ENCODE data around the gene PPEF2.
"Not testable (repeated sequence)": the region's sequence is repeated elsewhere in the genome, so short reads cannot be mapped to it uniquely, and the experiment has no call there.

The PPEF2 gene

DNA sequence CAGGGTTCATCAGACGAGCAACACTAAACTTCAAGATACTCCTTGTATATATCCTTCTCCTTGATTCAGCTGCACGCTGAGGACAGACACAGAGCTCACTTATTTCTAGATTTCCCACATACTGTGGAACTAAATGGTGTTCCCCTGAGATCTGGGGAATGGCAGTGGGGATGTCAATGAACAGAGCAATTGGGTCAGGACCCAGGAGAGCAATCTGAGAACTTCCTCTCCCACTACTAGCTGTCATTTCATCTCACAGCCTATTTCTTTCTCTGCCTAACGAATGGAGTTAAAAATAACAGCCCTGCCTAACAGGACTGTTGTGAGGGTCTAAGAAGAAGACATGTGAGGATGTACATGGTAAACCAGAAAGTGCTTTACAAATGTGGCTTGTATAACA lies 27.9 kb upstream of the PPEF2 start:
- TF ChIP-seq, protein P1, sequence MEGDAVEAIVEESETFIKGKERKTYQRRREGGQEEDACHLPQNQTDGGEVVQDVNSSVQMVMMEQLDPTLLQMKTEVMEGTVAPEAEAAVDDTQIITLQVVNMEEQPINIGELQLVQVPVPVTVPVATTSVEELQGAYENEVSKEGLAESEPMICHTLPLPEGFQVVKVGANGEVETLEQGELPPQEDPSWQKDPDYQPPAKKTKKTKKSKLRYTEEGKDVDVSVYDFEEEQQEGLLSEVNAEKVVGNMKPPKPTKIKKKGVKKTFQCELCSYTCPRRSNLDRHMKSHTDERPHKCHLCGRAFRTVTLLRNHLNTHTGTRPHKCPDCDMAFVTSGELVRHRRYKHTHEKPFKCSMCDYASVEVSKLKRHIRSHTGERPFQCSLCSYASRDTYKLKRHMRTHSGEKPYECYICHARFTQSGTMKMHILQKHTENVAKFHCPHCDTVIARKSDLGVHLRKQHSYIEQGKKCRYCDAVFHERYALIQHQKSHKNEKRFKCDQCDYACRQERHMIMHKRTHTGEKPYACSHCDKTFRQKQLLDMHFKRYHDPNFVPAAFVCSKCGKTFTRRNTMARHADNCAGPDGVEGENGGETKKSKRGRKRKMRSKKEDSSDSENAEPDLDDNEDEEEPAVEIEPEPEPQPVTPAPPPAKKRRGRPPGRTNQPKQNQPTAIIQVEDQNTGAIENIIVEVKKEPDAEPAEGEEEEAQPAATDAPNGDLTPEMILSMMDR (IDR thresholded peaks at IDR 0.05; ENCODE audit: low read depth, low read length), result no peak
- no peak overlapping the region for H3K4me3 ChIP-seq (ENCODE audit: low read depth, low read length)

DNA sequence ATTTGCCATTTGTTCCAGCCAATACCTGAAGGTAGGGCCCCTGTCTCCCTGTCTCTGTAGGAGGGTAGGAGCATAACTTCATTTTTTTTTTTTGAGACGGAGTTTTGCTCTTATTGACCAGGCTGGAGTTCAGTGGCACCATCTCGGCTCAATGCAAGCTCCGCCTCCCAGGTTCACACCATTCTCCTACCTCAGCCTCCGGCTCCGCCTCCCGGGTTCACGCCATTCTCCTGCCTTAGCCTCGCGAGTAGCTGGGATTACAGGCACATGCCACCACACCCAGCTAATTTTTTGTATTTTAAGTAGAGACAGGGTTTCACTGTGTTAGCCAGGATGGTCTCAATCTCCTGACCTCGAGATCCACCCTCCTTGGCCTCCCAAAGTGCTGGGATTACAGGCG lies 22.7 kb upstream of the PPEF2 start:
- not testable (repeated sequence) for H3K4me3 ChIP-seq (ENCODE audit: low read depth, low read length)

DNA sequence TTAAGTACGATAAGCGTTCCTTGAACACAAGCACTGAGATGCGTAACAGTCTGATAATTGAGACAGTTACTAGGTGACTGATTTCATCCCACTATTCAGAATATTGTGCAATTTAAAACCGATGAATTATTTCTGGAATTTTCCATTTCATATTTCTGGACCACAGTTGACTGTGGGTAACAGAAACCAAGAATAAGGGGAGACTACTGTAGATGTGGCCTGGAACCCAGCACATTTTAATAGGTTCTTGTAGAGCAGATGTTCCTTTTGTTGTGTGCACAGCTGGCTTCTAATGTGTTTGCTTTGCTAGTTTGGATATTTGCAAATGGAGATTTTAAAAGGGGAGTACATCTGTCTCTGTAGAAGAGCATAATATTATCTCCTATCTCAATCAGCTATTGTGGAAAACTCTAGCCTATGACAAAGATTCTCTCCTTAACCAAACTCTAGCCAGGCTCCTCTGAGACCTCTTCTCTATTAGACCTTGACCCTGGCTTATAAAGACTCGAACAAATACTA lies 22.1 kb upstream of the PPEF2 start:
- no peak overlapping the region for H3K4me3 ChIP-seq (ENCODE audit: low read depth, low read length)
- TF ChIP-seq, protein P1 (IDR thresholded peaks at IDR 0.05; ENCODE audit: low read depth, low read length), result no peak

DNA sequence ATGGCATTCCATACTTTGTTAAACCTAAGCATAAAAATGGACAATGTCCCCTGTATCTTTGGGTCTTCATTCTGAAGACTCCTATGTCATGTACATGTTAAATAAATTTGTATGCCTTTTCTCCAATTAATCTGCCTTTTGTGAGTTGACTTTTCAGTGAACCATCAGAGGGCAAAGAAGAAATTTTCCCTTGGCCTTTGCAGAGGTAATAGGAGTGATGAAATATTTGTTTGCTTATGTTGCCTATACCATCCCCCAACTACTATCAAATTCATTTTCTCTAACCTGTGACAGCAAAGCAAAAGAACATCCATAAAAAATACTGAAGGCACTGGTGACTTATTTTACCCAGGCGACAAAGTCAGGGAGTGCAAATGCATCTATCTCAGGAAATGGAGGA lies 20.3 kb upstream of the PPEF2 start:
- TF ChIP-seq, protein P1 (IDR thresholded peaks at IDR 0.05; ENCODE audit: low read depth, low read length), result no peak

DNA sequence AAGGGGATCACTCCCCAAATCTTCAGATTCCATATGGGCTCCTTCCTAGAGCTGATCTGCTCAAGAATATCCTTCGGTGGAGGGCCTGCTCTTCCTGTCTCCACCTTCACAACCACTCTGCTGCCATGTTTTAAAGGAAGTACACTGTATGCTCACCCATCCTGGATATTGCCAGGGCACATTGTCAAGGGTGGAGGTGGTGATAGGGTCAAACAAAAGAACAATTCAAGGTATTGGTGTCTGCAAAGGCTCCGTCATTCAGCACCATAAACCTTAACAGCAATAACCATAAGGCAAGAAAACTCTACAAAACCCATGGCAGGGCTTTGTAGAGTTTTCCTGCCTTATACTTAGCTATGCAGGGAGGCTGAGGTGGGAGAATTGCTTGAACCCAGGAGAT lies 19.7 kb upstream of the PPEF2 start:
- no peak overlapping the region for H3K4me3 ChIP-seq (ENCODE audit: low read depth, low read length)
- TF ChIP-seq, protein P1 (IDR thresholded peaks at IDR 0.05; ENCODE audit: low read depth, low read length), result no peak

More for the DNA sequence above, 20.3 kb upstream of the PPEF2 start:
- H3K4me3 ChIP-seq (ENCODE audit: low read depth, low read length), result no peak overlapping the region

DNA sequence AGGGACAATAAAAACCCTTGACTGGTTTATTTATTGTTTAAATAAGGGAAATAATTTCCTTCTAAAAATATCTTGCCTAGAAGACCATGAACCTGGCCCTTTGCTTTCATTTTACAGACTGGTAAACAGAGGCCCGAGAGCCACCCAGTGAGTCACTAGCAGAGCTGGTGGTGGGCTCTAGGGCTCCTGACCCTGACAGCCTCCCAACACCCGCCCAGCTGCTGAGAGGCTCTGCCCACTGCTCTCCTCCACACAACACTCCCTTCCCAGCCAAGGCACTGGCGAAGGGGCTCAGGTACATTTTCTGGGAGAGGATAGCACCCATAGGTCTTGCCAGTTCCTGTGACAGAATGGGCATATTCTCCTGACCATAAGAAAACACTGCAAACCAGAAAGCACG lies 18.1 kb upstream of the PPEF2 start:
- TF ChIP-seq, protein P1 (IDR thresholded peaks at IDR 0.05; ENCODE audit: low read depth, low read length), result no peak
- H3K4me3 ChIP-seq (ENCODE audit: low read depth, low read length), result no peak overlapping the region

DNA sequence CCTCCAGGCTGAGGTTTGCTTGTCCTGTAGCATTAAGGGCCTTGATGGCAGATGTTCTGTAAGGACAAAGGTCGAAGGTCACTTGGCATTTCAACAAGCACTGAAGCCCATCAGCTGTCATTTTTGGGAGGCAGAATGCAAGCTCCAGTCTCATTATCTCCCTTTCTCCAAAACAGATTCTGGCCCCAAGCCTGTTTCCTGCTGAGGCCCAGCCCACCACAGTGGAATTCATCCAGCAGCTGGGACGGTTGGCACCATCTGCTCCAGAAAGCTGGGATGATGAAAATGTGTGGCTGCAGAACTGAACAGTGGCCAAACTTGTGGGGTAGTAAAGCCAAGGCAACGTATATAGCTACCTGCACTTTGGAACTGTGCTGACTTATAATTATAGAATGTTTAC lies 17.7 kb upstream of the PPEF2 start:
- TF ChIP-seq, protein P1 (IDR thresholded peaks at IDR 0.05; ENCODE audit: low read depth, low read length), result no peak
- H3K4me3 ChIP-seq (ENCODE audit: low read depth, low read length), result no peak overlapping the region

DNA sequence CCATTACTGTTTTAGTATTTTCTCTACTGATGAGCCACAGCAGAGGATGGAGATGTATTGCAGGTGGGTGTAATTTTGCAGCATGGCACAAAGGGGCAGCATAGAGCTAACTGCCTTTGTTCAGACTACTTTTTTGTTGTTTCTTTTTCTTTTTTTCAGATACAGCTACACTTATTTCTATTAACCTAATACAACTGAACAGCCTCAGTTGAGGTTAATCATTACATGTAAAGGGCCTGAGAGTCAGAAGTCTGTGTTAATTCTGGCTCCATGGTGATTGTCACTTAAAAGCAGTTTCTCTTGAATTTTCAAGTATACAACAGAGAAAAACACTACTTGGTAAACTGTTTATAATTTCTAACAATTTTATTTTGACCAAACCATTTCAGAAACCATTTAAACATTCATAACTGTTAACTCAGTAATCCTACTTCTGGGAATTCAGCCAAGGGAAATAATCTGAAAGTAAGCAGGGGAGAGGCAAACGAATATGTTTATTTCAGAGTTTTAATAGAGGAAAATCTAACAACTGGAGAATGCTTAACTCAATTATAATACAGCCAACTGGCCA lies 13.9 kb upstream of the PPEF2 start:
- H3K4me3 ChIP-seq (ENCODE audit: low read depth, low read length), result no peak overlapping the region
- TF ChIP-seq, protein P1 (IDR thresholded peaks at IDR 0.05; ENCODE audit: low read depth, low read length), result peak; percentile 91
